Measurements from ENCODE around the gene CCDC32. TPM values are rescaled to one million over a fixed set of nuclear protein-coding genes. Genes with fewer than 3 reads are reported as not detected.
"Not testable (repeated sequence)": the region's sequence is repeated elsewhere in the genome, so short reads cannot be mapped to it uniquely, and the experiment has no call there.

The CCDC32 gene
- total and polyA plus RNA-seq, 3 donors from 2014 or later = 13.9 to 19.4 (median 18.3) TPM

- intact Hi-C loops (cut with DNase I; ENCODE audit: low total_unique reads) = no loop called here
- H3K27ac ChIP-seq = peak overlapping the region in 1 of 2 donors; percentile 41
- H3K4me1 ChIP-seq = peaks cover 4% of the 10 kb centered on the region
- WGBS, 2 donors = 14 to 25% methylated on average over 12 of the region's 12 CpGs
- H3K36me3 ChIP-seq (ENCODE audit: low read depth, missing control alignments) = no peaks in the 10 kb centered on the region
- no peaks in the 10 kb centered on the region for H3K9me3 ChIP-seq
- DNase-seq = peak; percentile 63
- H3K4me3 ChIP-seq = peak overlapping the region in 1 of 2 donors; percentile 55
- TF ChIP-seq POLR2A (IDR thresholded peaks at IDR 0.05) (no peak), CTCF (IDR thresholded peaks at IDR 0.05) (no peak)
- H3K27me3 ChIP-seq = no peaks in the 10 kb centered on the region
Measured at GRCh38 chr15:40590667-40591050, 25.8 kb upstream of the CCDC32 start.

DNA sequence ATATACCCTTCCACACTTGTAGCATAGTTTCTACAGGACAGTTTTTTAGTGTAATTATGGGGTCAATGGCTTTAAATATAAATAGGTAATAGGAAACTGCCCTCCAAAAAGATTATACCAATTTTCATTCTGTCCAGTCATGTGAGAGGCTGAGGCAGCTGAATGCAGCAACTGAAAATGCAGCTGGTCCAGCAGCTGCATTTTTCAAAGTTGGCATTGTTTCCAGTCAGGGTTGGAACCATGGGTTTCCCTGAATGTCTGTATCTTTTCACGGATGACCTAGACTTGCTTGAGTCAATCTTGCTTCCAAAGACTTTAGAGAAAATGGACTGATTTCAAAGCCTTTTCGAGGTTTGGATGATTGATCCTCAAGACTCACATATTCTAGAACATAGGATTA, 19.3 kb upstream of the CCDC32 start:
- Histone ChIP-seq H3K4me3 (no peak overlapping the region), H3K36me3 (ENCODE audit: low read depth, missing control alignments) (no peaks in the 10 kb centered on the region), H3K9me3 (no peaks in the 10 kb centered on the region), H3K4me1 (no peaks in the 10 kb centered on the region), H3K27ac (no peak overlapping the region), H3K27me3 (no peaks in the 10 kb centered on the region)
- WGBS, 2 donors = 33 to 46% methylated on average over 2 of the region's 2 CpGs
- intact Hi-C loops (cut with DNase I; ENCODE audit: low total_unique reads) = no loop called here
- TF ChIP-seq POLR2A (IDR thresholded peaks at IDR 0.05) (no peak), CTCF (IDR thresholded peaks at IDR 0.05) (no peak)
- DNase-seq = no peak

GRCh38 chr15:40582726-40583246, 17.9 kb upstream of the CCDC32 start:
- no peak for TF ChIP-seq CTCF (IDR thresholded peaks at IDR 0.05)
- TF ChIP-seq POLR2A (IDR thresholded peaks at IDR 0.05) = no peak
- no peaks in the 10 kb centered on the region for H3K4me1 ChIP-seq
- intact Hi-C loops (cut with DNase I; ENCODE audit: low total_unique reads) = no loop called here
- 33 to 39% methylated on average over 8 of the region's 8 CpGs for WGBS, 2 donors
- no peaks in the 10 kb centered on the region for H3K27me3 ChIP-seq
- peak; percentile 85 for DNase-seq
- H3K4me3 ChIP-seq = peak overlapping the region; percentile 22 to 47
- no peaks in the 10 kb centered on the region for H3K9me3 ChIP-seq
- H3K36me3 ChIP-seq (ENCODE audit: low read depth, missing control alignments) = no peaks in the 10 kb centered on the region
- H3K27ac ChIP-seq = no peak overlapping the region

GRCh38 chr15:40581796-40582195, 17.0 kb upstream of the CCDC32 start:
- H3K27ac ChIP-seq; H3K4me1 ChIP-seq; DNase-seq; H3K9me3 ChIP-seq; intact Hi-C loops (cut with DNase I; ENCODE audit: low total_unique reads); H3K36me3 ChIP-seq (ENCODE audit: low read depth, missing control alignments); H3K27me3 ChIP-seq; H3K4me3 ChIP-seq: not testable (repeated sequence)
- 45 to 88% methylated on average over 2 of the region's 2 CpGs for WGBS, 2 donors

GRCh38 chr15:40578892-40579291, 14.1 kb upstream of the CCDC32 start:
- Histone ChIP-seq H3K27ac (no peak overlapping the region), H3K4me3 (no peak overlapping the region), H3K4me1 (no peaks in the 10 kb centered on the region), H3K9me3 (no peaks in the 10 kb centered on the region), H3K36me3 (ENCODE audit: low read depth, missing control alignments) (no peaks in the 10 kb centered on the region), H3K27me3 (no peaks in the 10 kb centered on the region)
- WGBS, 2 donors = 64 to 91% methylated on average over 4 of the region's 4 CpGs
- DNase-seq = no peak
- TF ChIP-seq POLR2A (IDR thresholded peaks at IDR 0.05) = no peak
- no peak for TF ChIP-seq CTCF (IDR thresholded peaks at IDR 0.05)
- intact Hi-C loops (cut with DNase I; ENCODE audit: low total_unique reads) = no loop called here

GRCh38 chr15:40576914-40577313, 12.1 kb upstream of the CCDC32 start:
- H3K27ac ChIP-seq; H3K4me1 ChIP-seq; H3K4me3 ChIP-seq; DNase-seq; H3K27me3 ChIP-seq; intact Hi-C loops (cut with DNase I; ENCODE audit: low total_unique reads); H3K9me3 ChIP-seq; H3K36me3 ChIP-seq (ENCODE audit: low read depth, missing control alignments): not testable (repeated sequence)
- WGBS, 2 donors = 97 to 99% methylated on average over 5 of the region's 5 CpGs
